GM21360 (cell line): ENCODE data around the gene GBGT1.
"Not testable (repeated sequence)": the region's sequence is repeated elsewhere in the genome, so short reads cannot be mapped to it uniquely, and the experiment has no call there.

Experiments
- ATAC-seq: cut with Tn5 transposase; IDR thresholded peaks from one replicate; pipeline ENCODE4 v1.9.1; 2021; ENCODE audit warnings: mild to moderate bottlenecking, moderate library complexity; ENCODE audit not compliant: unreplicated experiment

The GBGT1 gene

DNA sequence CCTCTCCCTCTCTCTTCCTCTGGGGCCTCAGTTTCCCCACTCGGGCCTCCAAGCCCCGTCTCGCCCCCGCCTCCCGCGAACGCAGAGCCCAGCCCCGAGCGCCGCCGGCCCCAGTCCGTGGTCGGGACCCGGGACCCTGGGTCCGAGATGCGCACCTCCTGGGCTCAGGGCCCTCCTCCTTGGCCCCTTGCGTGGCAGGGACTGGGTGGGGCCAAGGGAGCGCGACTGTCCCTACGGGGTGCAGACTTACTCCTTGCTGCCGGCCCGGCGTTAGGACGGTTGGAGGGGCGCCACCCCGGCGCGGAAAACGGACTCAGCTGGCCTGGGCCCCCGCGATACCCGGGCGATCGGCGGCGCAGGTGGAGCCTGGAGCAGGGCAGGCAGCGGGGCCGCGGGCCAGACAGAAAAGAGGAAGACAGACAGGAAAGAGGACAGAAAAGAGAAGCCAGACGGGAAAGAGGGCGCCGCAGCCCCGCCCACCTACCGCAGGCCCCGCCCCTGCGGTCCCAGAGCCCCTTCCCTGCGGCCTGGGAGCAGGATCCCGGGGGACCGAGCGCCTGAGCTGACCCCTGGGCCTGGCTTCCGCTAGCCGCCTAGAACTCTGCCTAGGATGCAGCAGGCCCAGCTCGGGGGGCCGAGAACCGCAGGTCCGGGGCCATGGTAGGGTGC lies at the start of gene GBGT1:
TSS of gene GBGT1 (minus strand) at position 411 of the 669 bp plus-strand sequence. CDS start 1,502 bp downstream, outside the sequence.
- no peak for ATAC-seq

DNA sequence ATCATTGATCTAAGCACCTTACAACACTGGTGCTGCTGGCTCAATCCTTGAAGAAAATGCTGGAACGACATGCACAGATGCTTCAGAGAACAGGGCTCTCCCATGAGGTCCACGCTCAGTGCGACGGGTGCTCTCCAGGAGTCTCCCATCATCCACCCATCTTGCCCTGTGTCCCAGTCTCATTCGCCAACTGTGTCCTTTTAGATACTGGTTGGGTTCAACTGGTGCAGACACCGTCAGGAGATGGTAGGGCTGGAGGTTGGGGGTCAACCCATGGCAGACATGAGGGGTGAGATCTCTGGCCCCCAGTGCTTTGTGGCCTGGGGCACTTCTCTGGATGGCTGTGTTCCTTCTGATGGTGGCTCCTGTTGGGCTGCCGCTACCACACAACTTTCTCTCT lies 46.9 kb upstream of the GBGT1 start:
- no peak for ATAC-seq

DNA sequence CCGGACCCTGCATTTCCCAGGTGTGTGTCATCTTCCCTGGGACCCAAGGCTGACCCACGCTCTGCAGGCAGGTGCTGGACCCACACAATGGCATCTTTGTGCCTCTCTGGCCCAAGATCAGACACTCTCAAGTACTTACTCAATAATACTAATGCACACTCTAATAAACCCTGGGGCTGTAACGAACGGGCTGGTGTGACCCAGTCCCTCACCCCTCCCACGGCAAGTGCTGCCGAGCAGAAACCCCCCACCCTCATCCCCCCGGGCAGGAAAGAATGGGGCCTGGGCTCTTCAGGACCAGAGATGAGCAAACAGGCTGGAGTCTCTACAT lies 46.5 kb upstream of the GBGT1 start:
- ATAC-seq: no peak

DNA sequence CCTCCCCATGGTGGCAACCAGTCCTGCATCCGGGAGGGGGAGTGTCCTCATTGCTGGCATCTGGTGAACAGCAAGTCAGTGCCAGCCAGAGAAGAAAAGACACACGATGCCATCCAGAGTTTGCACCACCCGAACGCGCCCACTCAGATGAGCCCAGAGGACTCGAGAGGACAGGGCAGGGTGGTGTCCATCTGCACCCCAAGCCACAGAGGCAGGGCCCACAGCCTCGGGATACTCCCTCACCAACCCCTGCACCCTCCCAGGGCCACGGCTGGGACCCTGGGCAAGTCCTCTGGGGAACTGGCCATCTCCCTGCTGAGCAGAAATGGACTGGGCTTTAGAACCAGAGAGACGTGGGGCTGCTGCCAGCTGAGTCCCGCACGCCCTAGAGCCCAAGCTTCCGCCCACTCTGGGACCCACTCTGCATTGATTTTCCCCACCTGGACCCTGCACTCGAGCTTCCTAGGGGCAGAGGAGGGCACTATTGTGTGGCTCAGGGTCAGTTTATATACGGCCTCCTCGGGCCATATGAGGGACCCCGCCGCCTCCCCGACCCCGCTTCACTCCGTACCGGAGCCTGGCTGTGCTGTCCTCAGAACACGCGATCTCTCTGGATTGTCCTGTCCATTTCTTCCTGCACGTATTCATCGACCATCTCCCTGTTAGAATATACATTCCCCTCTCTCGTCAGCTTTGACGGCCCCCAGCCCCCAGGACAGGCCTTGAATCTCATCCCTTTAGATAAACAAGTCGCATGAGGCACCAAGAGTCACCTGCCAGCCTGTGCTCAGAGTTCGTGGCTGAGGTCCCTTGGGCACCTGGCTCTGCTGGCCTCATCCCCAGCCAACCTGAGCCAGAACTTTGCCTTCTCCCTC lies 45.9 kb upstream of the GBGT1 start:
- ATAC-seq: not testable (repeated sequence)

DNA sequence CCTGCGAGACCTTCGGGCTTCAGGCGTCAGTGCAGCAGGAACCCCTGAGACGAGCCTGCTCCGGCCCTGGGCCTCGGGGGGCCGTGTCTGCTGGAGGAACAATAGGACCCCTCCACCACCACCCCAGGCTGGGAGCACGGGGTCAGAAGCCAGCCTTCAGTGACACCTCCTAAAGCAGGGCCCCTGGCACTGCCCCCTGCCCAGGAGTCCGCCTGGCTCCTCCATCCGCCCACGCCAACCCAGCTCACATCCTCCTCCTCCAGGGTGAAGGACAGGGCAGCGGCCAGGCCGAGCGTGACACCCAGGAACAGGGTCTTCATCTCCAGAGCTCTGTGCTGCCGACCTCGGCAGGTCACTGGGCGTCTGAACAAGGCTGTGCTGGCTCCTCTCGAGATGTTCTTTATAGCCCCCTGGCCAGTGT lies 45.2 kb upstream of the GBGT1 start, which contains the start of gene OBP2B:
TSS of gene OBP2B (minus strand) at position 371 of the 421 bp plus-strand sequence. CDS start at position 320, 51 bp downstream.
- not testable (repeated sequence) for ATAC-seq

DNA sequence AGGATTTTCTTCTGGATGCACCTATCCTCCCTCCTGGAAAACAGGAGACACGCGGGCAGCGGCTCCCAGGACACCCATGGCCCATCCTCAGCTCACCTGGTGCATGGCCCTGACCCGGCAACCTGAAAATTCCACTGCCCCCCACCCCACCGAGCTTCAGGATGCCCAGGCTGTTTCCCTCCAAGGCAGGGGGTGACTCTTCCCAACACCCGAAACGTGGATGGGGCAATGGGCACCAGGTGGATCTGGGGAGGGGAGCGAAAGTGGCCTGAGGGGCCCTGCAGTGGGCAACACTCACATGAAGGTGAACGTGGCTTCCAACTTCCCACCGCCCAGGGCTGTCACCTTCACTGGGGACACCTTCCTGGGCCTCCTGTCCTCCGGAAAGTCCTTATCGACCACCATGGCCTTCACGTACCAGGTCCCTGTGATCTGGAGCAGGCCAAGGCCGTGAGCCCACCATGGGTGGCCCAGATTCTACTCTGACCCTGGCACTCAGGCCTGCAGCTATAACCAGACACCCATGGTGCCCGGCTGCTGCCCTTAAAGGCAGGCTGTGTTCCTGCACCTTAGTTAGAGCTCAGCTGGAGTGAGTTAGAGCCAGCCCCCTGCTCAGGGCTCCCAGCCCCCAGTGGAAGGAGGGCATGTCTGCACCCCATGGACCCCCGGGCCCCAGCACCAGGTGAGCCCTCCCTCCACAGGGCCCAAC lies 44.6 kb upstream of the GBGT1 start:
- ATAC-seq: not testable (repeated sequence)

DNA sequence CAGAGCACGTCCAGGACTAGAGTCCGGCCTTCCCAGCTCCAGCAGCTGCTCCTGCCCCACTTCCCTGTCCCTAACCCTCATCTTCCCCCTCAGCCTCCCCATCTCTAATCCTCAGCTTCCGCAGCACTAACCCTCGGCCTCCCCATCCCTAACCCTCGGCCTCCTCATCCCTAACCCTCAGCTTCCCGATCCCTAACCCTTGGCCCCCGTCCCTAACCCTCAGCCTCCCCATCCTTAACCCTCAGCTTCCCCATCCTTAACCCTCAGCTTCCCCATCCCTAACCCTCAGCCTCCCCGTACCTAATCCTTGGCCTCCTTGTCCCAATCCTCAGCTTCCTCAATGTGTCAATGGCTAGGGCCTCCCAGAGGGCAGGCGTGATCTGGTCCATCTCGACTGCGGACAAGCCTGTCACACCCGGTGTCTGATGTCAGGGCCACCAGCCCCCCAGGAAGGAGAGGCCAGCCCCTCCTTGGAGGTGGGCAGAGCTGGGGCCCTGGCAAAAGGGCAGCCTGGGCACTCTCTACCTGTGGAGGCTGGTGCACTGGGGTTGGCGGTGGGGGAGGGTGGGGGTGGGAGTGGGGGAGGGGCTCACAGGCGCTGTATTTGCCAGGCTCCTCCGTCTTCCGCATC lies 43.9 kb upstream of the GBGT1 start:
- no peak for ATAC-seq

DNA sequence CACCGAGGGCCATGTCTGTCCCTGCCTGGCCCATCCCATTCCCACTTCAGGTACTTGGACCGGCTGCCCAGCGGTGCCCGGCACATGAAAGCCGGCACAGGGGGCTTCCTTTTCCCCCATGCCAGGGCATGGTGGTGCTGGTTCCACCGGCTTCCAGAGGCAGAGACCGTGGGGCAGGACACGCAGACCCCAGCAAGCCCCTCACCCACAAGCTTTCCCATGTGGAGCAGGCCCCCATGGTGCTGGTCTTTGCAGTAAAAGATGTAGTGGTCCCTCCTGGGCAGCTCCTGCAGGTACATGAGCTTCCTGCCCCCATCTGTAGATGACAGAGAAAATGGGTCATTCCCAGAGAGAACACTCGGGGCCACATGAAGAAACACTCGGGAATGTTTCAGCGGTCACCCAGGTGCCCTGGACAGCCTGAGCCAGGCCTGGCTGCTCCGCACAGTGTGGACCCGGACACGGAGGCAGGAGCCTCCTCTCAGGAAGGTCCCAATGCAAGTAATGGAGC lies 43.4 kb upstream of the GBGT1 start:
- no peak for ATAC-seq

DNA sequence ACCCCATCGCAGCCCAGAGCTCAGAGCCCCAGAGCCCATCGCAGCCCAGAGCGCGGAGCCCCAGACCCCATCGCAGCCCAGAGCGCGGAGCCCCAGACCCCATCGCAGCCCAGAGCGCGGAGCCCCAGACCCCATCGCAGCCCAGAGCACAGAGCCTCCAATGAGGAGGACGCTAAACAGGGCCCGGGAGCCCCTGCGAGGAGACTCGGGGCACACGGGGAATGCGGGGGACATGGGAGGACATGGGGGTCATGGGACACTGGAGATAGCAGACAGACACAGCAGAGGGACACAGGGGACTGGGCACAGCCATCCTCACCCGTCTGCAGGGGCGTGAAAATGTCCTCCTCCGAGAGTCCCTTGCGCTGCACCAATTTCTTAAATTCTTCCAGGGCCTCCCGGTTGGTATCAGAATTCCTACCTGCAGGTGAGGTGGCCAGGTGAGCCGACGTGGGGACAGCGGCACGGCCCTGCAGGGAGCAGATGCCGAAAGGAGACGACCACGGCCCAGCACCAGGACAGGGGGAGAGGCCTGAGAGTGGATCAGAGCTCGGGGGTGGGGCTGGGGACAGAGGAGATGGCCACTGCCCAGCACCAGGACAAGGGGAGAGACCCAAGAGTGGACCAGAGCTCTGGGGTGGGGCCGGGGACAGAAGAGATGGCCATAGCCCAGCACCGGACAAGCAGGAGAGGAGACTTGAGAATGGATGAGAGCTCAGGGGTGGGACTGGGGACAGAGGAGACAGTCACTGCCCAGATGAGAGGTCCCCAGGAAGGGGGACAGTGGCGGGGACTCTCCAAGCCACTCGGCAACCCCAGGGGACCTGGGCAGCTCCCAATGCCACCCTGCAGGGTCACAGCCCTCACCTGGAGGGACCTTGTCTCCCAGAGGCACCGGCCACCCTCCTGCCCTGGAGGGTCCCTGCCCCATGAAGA lies 42.5 kb upstream of the GBGT1 start:
- ATAC-seq: no peak

DNA sequence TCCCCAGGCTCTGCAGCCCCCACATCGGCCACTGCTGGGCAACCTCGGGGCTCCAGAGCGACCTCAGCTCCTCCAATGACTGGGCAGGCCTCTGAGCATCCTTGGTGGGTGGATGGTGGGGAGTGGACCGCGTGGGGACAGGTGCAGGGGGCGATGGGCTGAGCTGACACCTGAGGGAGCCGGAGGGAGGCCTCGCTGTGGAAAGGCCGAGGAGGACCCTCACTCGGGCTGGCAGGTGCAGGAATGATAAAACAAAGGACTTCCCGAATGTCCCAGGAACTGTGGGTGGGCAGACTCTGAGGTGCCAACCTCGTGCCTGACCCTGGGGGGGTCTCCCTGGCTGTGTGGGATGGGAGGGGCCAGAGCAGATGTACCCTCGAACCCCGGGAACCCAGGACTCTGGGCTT lies 41.8 kb upstream of the GBGT1 start:
- not testable (repeated sequence) for ATAC-seq

DNA sequence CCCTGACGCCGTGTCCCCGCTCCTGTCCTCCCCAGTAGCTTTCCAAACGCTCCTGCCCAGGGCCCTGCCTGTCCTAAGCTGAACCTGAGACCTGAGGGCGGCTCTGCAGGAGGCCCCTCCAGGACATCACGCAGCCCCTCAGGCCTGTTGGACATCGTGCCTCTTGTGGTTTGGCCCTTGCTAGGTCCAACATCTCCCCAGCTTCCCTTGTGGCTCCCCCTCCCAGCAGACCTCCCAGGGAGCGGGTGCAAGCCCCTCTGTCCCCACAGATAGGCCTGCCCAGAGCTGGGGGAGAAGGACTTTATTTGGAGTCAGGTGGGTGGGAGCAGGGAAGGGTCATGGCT lies 41.3 kb upstream of the GBGT1 start:
- no peak for ATAC-seq

DNA sequence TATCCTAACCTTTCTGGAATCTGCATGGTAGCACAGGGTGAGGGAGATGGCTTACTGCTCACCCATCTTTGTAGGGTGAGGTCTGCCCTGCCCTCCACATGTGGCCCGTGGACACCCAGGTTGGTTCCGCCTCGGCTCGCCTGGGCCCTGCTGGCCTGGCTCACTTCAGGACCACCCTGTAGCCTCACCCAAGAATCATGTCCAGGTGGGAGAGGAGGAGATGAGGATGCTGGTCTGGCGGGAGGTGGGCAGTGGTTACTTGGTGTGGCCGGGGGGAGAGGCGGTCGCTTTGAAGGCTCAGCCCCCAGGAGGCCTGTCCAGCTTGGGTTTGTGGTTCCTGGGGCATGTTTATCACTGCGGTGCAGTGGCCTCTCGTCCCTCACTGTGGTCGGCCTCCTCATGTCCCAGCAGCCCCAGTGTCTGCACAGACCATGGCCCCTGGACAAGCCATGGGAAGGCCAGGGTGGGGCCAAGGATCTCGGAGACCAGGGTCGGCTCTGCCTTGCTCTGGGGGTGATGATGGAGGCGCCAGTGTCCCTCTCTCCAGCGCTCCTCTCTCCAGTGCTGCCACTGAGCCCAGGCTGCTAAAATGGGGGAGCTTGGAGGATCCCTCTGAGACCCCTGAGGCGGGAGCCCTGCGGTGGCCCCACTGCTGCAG lies 40.8 kb upstream of the GBGT1 start:
- no peak for ATAC-seq

DNA sequence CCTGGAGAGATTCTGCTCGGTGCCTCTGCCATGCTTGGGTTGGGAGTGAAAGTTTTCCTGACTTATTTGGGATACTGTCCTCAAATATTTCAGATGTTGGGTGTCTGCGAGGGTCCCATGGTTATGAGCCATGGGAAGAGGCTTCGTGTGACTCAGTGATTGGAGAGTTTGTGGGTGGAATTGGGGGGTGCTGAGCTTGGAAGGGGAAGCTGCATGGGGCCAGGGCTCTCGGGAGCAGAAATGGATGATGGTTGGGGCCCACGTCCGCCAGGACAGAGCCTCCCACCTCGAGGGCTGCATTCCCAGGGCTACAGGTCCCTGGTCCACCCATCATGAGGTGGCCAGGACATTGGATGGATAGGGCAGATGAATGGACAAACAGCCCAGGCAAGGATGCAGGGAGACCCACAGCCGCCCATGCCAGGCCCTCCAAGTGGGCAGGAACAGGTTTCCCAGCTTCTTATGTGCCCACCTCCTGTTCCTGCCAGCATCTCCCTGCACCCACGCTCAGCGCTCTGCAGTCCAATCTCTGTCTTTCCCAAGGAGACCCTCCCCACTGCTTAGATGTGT lies 39.9 kb upstream of the GBGT1 start:
- no peak for ATAC-seq

DNA sequence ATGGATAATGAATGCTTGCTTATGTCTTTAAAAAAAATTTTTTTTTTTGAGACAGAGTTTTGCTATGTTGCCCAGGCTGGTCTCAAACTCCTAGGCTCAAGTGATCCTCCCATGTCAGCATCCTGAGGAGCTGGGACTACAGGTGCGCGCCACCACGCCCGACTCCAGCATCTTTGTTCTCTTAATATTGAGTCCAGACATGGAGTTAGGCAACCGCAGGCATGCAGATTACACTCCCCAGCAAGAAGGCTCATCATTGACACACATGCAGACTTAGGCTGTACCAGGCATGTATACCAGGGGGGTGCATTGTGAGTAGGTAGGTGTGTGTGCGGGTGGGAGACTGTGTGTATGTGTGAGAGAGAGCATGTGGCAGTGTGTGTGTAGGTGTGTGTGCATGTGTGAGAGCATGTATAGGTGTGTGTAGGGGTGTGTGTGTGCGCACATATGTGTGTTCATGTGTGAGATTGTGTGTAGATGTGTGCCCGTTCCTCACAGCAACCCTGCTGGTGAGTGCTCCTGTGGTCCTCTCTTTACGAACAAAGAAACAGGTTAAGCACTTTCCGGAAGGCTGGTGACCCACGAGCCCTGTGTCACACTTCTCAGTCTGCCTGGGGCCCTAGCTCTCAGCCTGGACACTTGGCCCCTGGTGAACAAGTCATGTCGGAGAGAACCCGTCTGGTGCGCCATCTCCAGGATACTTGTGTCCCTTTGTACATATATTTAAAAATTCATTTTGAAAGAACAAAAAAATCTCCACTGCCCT lies 39.2 kb upstream of the GBGT1 start:
- no peak for ATAC-seq

DNA sequence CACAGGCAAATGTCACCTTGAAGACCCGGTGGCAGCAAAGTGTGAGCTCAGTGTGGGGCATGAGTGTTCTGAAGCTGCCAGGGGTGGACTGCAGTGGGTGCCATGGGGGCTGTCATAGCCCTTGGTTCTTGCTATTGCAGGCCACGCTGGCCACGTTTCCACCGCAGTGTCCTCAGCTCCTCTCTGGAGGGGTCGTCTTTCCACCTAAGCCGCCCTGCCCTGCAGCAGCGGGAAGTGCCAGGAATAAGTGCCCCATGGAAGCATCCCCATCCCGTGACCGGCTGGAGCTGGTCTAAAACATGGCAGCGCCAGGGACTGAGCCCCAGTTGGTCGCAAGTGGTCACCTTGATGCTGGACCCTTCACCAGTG lies 38.4 kb upstream of the GBGT1 start:
- ATAC-seq: no peak

DNA sequence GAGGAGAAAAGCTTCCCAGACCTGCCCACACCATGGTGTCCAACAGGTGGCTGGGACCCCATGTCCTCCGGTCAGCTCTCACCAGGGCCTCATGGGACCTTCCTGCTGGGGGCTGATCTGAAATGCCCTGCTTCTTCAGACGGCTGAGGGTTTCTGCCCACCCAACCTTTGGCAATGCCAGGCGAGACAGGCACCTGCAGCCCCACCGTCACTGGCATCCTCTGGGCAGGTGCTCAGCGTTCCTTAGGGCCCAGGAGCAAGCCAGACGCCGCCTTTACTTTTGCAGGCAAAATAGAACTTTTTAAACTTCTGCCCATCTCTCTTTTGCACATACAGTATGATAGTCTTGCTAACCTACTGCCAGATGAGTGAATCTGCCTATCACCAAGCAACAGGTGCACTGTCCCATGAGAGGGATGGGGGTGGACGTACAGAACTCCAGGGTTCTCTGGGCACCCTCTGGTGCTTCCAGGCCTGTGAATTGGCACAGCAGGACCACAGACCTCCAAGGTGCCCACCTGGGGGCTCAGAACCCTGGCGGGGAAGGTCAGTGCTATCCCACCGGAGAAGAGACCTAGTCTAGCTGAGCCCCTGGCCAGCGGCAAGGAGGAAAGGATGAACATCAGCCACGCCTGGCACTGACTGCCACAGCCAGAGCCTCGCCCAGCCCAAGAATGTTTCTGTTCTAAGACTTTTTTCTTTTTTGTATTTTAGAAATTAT lies 37.9 kb upstream of the GBGT1 start:
- no peak for ATAC-seq

DNA sequence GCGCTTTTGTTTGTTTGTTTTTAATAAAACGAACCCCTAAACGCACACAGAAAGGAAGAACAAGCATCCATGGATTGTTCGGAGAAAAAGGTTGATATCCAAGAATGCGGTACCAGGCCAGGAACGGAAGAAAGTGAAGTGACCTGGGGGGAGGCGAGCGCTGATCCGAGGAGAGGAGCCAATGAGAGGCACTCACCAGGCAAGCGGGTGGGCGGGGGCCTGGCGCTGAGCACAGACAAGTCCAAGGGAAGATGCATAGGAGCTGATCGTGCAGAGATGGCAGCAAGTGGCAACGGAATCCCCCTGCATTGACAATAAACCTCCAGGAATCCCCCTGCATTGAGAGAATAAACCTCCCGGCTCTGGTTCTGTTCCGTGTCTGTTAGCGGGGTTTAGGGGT lies 36.9 kb upstream of the GBGT1 start:
- no peak for ATAC-seq
